Measurements from ENCODE around the gene PHF19. TPM values are rescaled to one million over a fixed set of nuclear protein-coding genes. Genes with fewer than 3 reads are reported as not detected.

The PHF19 gene
- total and polyA plus RNA-seq, 10 of the 15 experiments (the other 5 are each of a cell fraction or from before 2014, with no cell fraction given): 26.0 to 133 (median 87.7) TPM

DNA sequence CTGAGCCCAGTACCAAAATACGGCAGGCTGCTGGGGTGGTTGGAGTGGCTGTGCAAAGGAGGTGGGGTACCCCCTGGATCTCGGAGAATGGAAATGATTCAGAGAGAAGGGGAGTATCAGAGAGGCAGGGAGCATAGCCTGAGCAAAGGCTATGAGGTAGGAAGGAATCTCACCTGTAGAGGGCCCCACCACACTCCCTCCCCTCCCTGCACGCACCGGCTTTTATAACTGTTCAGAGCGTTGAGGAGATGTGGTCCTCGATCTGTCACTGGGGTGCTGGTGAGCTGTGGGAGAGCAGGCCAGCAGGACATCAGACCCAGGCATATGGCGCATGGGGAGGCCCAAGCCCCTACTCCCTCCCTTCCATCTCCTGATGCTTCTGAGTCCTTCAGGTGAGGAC, 13.2 kb downstream of the PHF19 start:
- no peak overlapping the region for H3K27ac ChIP-seq (ENCODE audit: control insufficient read depth, insufficient read depth)
- FAIRE-seq (no peak), DNase-seq (ENCODE audit: low read depth, low spot score) (no peak), ATAC-seq (no peak)
- no peak overlapping the region for H3K4me3 ChIP-seq
- no peaks in the 10 kb centered on the region for H3K27me3 ChIP-seq (replicated peaks in 1 of 2; ENCODE audit: control insufficient read depth in 2 of 2, insufficient read depth in 2 of 2, low read length in 1 of 2)
- intact Hi-C loops (cut with micrococcal nuclease; ENCODE audit: unreplicated experiment) (no loop called here), in situ Hi-C loops (cut with MboI) (no loop called here)
- SMC1A ChIA-PET (ENCODE audit: uncharacterized antibody, unreplicated experiment): no interaction called here
- POLR2A ChIA-PET: no interaction called here
- BruUV-seq (replicated peaks): no TSS peak
- no peak overlapping the region for H3K9ac ChIP-seq (ENCODE audit: control insufficient read depth, insufficient read depth, low read length)
- WGBS (ENCODE audit: insufficient coverage, insufficient replicate concordance, low lambda C conversion rate, missing lambda C conversion rate): 97% methylated on average over 7 of the region's 7 CpGs
- CTCF ChIA-PET: no interaction called here
- no peaks in the 10 kb centered on the region; the same call in 1 of the 2 replicates for H3K79me2 ChIP-seq (ENCODE audit: control insufficient read depth, insufficient read depth, low read length)
- no peaks in the 10 kb centered on the region for H4K20me1 ChIP-seq (ENCODE audit: control insufficient read depth, insufficient read depth)
- H2AFZ ChIP-seq (ENCODE audit: control insufficient read depth, low read depth, low read length): no peak overlapping the region
- no peaks in the 10 kb centered on the region for H3K9me3 ChIP-seq (replicated peaks; ENCODE audit: control insufficient read depth, insufficient read depth, low read length)
- H3K4me2 ChIP-seq (ENCODE audit: control insufficient read depth, insufficient read depth): no peak overlapping the region
- H3K4me1 ChIP-seq (ENCODE audit: control insufficient read depth, insufficient read depth, low read length): no peaks in the 10 kb centered on the region
- H3K36me3 ChIP-seq (ENCODE audit: control insufficient read depth in 2 of 2, insufficient read depth in 2 of 2, low read length in 1 of 2): peaks cover 23 to 49% of the 10 kb centered on the region in 2 experiments
- RAD21 ChIA-PET (ENCODE audit: unreplicated experiment): no interaction called here
- TF ChIP-seq IKZF2 (IDR thresholded peaks at IDR 0.05) (no peak), NR2C1 (IDR thresholded peaks at IDR 0.05) (no peak), ZNF622 (IDR thresholded peaks at IDR 0.05) (no peak), TARDBP (IDR thresholded peaks at IDR 0.05; ENCODE audit: borderline replicate concordance) (no peak), RELA (IDR thresholded peaks at IDR 0.05; ENCODE audit: borderline replicate concordance, partially characterized antibody) (no peak), IKZF1 (conservative IDR thresholded peaks at IDR 0.05) (no peak), WRNIP1 (IDR thresholded peaks at IDR 0.05; ENCODE audit: borderline replicate concordance, low read depth, low read length) (no peak), TCF12 (IDR thresholded peaks at IDR 0.05; ENCODE audit: low read depth, low read length) (no peak), CBX5 (IDR thresholded peaks at IDR 0.05; ENCODE audit: low read depth) (no peak), SUZ12 (IDR thresholded peaks at IDR 0.05; ENCODE audit: unreplicated experiment) (no peak), POLR2A (IDR thresholded peaks at IDR 0.05; ENCODE audit: low read depth, low read length) (no peak)
- TF ChIP-seq, protein P1, sequence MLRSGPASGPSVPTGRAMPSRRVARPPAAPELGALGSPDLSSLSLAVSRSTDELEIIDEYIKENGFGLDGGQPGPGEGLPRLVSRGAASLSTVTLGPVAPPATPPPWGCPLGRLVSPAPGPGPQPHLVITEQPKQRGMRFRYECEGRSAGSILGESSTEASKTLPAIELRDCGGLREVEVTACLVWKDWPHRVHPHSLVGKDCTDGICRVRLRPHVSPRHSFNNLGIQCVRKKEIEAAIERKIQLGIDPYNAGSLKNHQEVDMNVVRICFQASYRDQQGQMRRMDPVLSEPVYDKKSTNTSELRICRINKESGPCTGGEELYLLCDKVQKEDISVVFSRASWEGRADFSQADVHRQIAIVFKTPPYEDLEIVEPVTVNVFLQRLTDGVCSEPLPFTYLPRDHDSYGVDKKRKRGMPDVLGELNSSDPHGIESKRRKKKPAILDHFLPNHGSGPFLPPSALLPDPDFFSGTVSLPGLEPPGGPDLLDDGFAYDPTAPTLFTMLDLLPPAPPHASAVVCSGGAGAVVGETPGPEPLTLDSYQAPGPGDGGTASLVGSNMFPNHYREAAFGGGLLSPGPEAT (IDR thresholded peaks at IDR 0.05; ENCODE audit: low read depth): no peak
- TF ChIP-seq, protein P2, sequence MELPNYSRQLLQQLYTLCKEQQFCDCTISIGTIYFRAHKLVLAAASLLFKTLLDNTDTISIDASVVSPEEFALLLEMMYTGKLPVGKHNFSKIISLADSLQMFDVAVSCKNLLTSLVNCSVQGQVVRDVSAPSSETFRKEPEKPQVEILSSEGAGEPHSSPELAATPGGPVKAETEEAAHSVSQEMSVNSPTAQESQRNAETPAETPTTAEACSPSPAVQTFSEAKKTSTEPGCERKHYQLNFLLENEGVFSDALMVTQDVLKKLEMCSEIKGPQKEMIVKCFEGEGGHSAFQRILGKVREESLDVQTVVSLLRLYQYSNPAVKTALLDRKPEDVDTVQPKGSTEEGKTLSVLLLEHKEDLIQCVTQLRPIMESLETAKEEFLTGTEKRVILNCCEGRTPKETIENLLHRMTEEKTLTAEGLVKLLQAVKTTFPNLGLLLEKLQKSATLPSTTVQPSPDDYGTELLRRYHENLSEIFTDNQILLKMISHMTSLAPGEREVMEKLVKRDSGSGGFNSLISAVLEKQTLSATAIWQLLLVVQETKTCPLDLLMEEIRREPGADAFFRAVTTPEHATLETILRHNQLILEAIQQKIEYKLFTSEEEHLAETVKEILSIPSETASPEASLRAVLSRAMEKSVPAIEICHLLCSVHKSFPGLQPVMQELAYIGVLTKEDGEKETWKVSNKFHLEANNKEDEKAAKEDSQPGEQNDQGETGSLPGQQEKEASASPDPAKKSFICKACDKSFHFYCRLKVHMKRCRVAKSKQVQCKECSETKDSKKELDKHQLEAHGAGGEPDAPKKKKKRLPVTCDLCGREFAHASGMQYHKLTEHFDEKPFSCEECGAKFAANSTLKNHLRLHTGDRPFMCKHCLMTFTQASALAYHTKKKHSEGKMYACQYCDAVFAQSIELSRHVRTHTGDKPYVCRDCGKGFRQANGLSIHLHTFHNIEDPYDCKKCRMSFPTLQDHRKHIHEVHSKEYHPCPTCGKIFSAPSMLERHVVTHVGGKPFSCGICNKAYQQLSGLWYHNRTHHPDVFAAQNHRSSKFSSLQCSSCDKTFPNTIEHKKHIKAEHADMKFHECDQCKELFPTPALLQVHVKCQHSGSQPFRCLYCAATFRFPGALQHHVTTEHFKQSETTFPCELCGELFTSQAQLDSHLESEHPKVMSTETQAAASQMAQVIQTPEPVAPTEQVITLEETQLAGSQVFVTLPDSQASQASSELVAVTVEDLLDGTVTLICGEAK (IDR thresholded peaks at IDR 0.05; ENCODE audit: borderline replicate concordance): no peak
- TF ChIP-seq, protein P3, sequence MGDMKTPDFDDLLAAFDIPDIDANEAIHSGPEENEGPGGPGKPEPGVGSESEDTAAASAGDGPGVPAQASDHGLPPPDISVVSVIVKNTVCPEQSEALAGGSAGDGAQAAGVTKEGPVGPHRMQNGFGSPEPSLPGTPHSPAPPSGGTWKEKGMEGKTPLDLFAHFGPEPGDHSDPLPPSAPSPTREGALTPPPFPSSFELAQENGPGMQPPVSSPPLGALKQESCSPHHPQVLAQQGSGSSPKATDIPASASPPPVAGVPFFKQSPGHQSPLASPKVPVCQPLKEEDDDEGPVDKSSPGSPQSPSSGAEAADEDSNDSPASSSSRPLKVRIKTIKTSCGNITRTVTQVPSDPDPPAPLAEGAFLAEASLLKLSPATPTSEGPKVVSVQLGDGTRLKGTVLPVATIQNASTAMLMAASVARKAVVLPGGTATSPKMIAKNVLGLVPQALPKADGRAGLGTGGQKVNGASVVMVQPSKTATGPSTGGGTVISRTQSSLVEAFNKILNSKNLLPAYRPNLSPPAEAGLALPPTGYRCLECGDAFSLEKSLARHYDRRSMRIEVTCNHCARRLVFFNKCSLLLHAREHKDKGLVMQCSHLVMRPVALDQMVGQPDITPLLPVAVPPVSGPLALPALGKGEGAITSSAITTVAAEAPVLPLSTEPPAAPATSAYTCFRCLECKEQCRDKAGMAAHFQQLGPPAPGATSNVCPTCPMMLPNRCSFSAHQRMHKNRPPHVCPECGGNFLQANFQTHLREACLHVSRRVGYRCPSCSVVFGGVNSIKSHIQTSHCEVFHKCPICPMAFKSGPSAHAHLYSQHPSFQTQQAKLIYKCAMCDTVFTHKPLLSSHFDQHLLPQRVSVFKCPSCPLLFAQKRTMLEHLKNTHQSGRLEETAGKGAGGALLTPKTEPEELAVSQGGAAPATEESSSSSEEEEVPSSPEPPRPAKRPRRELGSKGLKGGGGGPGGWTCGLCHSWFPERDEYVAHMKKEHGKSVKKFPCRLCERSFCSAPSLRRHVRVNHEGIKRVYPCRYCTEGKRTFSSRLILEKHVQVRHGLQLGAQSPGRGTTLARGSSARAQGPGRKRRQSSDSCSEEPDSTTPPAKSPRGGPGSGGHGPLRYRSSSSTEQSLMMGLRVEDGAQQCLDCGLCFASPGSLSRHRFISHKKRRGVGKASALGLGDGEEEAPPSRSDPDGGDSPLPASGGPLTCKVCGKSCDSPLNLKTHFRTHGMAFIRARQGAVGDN (IDR thresholded peaks at IDR 0.05): no peak
- TF ChIP-seq, protein P4, sequence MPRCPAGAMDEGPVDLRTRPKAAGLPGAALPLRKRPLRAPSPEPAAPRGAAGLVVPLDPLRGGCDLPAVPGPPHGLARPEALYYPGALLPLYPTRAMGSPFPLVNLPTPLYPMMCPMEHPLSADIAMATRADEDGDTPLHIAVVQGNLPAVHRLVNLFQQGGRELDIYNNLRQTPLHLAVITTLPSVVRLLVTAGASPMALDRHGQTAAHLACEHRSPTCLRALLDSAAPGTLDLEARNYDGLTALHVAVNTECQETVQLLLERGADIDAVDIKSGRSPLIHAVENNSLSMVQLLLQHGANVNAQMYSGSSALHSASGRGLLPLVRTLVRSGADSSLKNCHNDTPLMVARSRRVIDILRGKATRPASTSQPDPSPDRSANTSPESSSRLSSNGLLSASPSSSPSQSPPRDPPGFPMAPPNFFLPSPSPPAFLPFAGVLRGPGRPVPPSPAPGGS (IDR thresholded peaks at IDR 0.05; ENCODE audit: borderline replicate concordance, insufficient read depth, low read depth, low read length, poor library complexity, severe bottlenecking): no peak

Measured in GM12878 (cell line).